GM20431 (cell line): ENCODE data around the gene MVB12B.

Experiments
- in situ Hi-C: fragments of 300-500 bp; cut with MseI, MboI; formaldehyde crosslinking; loops from one replicate; pipeline ENCODE4 v1.15.0; 2020; ENCODE audit warnings: low sequenced_read_pairs; ENCODE audit not compliant: unreplicated experiment

MVB12B gene

DNA sequence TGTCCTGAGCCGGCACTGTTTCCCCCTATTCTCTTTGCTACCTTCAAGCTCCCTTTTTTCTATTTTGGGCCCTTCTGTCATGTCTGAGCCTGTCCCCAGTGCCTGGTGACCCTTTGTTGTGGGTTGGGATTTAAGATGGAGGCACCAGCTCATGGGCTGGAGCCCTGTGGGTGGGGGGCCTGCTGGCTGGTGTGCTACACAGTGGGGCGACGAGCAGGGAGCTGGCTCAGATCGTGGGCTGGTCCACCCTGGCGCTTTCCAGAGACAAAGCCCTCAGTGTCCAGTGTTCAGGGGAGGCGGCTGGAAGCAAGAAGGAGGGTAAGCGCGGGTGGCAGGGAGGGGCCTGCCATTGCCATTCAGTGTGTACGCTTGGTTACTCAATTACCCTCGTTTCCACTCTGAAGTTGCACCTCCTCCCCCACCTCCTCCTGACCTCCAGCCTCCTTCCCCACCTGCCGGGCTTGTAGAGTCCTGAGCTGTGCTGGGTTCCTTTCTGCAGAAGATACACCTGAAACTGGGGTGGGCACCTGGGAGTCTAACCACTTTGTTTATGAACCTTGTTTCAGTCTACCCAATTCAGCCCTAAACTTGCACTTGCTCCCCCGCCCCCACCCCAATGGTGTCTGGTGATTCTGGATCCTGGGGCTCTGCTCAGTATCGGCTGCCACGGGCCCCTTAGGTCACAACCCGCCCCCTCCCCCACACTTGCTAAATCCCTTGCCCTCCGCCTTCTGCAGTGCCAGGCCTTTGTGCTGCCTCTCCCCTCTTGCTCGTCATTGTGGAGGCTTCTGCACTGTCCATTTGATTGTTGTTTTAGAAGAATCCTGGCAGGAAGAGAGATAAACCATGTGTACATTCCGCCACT lies 49.9 kb downstream of the MVB12B start:
- in situ Hi-C loops, result no loop called here

DNA sequence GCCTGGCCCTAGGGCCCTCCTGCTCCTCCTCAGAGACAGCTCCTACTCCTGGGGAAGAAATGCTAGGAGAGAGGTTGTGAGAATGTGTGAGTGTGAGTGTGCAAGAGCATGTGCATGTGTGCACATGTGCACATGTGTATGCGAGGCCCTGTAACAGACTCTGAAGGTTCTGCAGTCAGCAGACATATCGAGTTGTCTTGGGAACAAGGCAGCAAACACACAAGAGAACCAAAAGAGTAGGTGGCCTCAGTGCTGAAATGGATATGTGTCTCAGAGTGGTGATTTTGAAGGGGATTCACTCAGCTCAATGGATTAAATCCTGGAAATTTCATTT lies 50.5 kb downstream of the MVB12B start:
- in situ Hi-C loops, result no loop called here

DNA sequence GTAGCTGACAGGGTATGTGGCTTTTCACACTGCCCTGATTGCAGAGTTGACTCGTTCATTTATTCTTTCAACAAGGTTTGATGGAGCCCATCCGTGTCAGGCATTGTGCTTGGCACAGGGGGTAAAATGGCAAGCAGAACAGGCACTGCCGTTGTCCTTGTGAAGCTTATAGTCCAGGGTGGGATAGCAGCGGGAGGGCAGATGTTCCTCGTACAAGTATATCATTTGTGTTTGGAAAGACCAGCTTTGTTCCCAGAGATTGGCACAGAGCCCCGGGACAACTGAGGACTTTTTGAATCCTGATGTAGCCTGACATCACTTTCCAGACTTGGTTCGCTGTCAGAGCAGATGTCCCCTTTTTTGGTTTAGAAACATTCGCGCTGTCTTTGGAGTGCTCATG lies 50.9 kb downstream of the MVB12B start:
- in situ Hi-C loops, result no loop called here

DNA sequence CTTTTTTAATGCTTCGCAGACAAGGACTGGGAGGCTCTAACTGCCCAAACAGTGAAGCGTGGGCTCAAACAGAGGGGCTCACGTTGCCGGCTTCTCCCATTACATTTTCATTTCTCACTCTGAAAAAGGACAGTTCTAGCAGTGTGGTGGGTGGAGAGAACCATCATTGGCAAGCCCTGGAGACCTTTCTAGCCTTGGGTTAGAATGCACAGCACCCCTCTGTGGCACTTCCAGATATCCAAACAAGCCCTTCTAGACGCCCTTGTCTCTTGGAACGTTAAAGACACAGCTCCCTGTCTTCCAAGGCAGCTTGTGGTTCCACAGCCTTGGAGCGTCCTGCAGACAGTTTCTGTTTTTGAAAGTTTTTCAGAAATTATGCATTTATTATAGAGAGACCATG lies 52.1 kb downstream of the MVB12B start:
- in situ Hi-C loops, result no loop called here

DNA sequence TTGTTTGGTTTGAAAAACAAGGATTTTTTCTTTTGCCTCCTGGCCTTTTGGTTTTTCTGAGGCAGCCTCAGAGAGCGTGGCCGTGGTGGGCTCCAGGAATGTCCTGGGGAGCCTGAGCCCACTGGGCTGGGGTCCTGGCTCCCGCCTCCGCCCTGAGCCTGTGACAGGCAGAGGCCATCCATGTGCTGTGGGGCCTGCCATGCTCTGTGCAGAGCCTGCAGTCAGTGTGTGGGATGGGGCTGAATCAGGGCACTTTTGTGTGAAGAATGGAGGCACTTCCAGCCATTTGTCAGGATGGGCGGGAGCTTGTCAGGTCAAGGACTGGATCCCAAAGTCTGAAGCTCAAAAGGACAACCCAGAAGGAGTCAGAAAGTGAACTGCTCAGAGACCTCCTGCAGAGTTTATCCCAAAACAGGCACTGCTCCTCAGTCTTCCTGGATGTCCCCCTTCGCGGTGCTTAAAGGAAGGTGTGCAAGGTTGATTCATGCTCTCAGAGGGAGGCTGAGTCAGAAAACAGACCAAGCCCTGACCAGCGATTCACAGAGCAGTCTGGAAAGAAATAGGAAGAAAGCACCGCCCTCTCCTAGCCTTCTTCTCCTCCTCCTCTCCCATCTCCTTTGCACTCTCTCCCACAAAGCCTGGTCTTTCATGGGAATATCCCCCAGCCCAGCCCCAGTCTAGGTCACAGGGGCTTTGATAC lies 53.2 kb downstream of the MVB12B start:
- in situ Hi-C loops, result no loop called here

DNA sequence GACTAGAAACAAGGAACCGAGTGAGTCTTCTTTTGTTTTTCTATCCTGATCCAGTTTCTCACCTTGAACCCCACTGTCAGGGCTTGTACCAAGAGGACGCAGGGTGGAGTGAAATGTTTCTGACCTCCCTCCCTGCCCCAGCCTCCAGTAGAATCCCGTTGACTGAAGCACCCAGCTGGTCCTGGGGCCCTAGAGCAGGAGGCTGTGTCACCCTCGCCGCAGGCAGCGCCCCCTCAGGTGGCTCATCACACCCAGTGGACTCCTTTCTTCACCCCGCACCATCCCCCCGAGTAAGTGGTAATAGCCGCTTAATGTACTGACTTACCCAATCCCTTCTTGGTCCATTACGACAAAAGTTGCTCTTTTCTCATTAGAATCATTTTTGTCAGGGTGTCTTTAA lies 53.8 kb downstream of the MVB12B start:
- in situ Hi-C loops, result no loop called here

DNA sequence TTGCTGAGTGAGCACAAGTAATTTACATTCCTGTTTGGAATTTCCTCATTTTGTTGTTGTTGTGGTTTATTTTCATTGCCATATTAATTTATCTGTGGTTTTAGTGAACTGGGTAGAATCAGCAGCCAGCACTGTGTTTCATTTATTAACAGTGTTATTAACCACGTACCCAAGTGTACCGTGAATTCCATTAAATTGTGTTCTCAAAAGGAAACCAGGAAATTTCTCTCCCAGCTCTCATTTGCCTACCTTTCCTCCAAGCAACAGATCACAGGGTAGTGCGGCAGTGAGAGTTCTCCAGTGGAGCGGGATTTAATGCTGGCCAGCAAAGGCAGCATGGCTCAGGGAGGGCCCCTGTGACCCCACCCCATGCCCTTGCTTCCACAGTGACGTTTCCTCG lies 54.6 kb downstream of the MVB12B start:
- in situ Hi-C loops, result no loop called here

DNA sequence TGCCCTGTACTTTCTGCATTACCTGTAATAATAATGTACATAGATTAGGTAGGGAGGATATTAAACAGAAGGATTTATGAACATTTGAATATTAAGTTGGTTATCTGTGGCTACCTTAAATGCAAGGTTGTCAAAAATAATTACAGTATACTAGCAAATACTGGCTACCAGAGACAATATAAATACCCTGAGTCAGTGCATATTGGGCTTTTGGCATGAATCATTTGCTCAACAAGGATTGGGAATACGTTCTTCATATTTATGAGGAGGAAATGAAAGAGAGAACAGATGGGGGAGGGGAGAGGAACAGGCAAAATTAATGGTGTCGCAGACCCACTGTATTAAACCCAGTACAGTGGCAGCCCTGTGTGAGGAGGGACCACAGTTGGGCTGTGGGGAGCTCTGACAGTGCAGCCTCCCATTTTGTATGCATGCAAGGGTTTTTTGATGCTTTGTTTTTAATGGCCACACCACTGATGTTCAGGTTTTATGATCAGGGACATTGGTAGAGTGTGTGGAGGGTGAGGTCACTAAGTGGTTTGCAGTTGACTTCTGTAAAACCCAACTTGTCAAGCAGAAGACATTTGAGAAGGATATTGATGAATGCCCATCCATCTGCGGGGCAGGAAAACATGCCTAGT lies 56.9 kb downstream of the MVB12B start:
- in situ Hi-C loops, result no loop called here

DNA sequence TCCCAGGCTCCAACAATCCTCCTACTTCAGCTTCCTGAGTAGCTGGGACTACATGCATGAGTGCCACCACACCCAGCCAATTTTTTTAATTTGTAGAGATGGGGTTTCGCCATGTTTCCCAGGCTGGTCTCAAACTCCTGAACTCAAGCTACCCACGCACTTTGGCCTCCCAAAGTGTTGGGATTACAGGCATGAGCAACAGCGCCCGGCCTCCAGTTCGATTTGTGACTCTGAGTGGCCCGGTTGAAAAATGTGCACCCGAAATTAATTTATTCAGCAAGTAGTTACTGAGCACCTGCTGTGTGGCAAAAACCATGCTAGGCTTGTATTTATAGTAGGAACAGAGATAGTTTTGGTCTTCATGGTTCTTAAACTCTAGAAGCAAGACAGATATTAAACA lies 58.3 kb downstream of the MVB12B start:
- in situ Hi-C loops, result no loop called here

DNA sequence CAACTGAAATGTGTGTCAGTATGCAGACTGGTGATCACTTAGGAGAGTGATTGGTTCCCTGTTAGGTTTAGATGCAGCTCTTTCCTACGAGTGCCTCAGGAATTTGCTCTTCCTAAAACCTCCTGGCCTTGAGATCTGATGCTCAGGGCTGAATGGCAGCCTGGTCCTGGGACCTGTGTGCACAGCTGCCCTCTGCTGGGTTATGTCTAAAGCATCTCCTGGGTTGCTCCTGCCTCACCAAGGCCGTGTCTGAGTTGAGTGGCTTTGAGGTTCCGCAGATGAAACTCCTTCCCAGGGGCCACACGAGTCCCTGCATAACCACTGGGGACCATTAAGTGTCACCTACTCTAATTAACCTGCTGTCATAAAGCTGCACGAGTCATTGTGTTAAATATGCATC lies 59.5 kb downstream of the MVB12B start:
- in situ Hi-C loops, result no loop called here

DNA sequence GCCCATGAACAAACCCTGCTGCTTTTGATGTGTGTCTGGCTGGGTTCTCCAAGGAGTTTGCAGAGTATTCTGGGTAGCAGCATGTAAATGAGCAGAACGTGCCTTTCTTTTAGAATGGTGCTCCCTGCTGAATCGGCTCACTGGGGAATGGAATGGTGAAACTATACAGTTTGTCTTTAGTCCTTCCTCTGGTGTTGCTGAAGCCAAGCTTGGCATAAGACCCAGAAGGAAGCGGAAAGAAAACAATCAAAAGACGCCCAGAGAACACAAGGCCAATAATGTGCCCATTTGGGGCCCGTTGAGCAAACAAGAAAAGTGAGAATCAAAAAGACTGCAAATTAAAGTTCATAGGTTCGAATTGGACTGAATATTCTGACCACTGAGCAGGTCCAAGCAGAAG lies 60.1 kb downstream of the MVB12B start:
- in situ Hi-C loops, result no loop called here

DNA sequence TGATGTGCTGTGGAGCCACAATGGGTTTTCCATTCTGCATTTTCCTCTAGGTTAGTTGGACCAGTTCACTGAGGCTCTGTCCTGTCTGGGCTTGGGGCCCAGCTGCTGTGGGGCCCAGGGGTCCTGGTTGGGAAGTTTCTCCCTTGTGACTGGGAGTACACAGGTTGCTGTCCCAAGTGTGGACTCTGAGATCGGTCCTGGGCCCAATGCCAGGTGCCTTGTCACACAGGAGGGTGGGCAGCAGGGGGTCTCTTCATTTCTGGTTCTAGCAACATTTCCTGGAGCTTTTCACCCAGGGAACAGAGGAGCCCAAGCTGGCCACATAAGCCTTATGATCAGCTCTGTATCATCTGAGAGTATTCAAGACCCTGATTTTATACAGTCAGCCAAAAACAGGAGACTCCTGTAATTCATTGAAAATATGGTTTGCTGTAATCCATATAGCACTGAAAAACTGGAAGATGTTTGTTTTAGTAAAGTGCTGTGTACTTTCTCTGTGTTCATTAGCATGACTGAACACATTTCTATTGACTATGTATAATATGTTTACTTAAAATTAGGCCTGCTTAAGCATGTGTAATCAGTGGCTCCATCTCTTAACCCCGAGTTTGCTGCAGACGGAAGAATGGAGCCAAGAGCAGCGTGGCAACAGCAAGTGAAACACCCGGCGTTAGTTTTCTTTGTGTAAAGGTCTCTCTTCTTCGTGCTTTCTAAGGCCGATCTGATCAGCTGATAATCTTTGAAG lies 62.5 kb downstream of the MVB12B start:
- in situ Hi-C loops, result no loop called here

DNA sequence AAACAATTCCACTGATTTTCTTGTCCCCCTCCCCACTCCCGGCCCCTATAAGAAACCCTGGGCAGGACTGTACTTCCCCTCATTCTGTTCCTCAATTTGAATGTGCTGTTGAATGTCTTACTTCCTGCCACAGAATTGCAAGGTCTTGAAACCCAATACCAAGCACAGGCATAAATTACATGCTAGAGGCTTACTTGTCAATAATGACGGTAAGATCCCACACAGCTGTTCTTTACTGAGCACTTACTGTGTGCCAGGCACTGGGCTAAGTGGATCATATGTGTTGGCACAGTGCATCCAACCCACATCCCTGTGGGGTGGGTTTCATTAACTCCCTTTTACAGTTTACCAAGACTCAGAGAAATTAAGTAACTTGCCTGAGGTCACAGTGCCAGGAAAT lies 63.4 kb downstream of the MVB12B start:
- in situ Hi-C loops, result no loop called here

DNA sequence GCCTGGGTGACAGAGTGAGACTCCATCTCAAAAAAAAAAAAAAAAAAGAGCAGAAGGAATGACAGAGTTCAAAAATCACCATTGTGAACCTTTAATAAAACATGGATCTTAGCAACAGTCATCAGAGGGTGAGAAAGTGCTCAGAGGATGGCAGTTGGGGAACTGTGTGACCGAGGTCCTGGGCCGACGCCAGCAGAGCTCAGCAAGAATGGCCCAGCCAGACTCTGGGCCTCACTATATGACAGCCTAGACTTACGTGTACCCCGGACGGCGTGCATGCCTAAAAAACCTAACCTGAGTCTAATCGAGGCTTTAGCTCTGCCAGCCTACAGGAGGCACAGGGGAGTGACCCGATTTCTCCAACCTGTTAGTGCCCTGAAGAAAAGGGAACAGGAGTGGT lies 64.3 kb downstream of the MVB12B start:
- in situ Hi-C loops, result no loop called here

DNA sequence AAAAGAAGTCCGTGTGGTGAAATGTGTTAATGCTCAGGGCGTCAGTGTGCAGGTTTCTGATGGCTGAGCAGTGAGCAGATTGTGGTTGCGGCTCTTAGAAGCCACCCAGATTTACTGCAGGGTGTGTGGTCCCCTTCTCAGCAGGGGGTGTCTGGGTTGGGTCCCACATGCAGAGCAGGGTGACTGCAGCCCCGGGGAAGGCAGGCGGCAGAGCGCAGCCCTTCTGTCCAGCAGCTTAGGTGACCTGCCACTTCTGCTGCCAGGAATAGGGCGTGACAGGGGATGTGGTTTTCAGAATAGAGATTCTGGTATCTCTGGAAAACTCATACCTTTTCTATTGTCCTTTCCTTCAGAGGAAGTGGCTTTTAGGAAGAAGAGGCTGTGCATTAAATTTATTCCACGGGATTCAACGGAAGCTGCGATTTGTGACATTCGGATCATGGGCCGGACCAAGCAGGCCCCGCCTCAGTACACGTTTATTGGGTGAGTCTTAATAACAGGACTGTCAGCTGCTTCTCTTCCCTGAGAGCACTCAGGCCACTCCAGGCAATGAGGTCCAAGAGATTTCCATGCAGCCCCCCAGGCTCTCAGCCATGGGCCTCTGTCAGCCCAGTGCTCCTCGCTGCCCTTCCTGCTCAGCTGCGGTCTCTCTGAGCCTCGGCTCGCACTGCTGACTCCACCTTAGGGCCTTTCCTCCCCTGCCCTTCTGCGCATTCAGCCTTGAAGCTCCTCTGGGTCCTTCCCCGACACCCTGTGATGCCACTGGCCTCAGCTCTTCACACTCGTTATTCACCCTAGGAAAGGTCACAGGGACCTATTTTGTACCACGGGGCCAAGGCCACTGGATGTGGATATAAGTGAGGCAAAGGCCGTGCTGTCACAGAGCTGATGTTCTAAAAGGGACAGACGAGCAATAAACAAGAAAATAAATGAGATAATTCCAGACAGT lies 65.4 kb downstream of the MVB12B start:
- in situ Hi-C loops, result no loop called here

DNA sequence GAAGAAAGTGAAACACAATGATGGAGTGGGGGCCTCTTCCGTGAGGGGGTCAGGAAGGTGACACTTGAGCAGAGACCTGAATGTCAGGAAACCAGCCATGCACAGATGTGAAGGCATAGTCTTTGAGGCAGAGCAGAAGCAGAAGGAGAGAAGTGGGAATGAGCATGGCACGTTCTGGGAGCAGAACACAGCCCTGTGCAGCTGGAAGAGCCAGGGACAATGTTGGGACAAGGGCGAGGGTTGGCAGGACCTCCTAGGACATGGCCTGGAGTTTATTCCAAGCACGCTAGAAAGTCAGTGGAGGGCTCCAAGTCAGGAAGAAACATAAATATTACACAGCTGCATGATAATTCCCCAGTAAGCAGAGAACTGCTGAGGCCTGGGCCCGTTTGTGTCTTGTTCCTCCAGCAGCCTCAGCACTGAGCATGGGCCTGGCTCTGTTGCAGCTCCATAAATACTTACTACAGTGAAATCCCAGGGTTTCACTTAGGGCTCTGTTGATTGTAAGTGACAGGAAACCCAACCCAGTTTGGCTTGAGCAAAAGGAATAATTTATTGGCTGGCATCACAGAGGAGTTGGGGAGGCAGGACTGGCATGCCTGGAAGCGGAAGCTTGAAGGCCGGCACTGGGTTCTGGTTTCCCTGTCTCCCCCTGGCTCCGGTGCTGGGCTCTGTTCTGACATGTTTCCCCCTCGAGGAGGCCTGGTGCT lies 66.2 kb downstream of the MVB12B start:
- in situ Hi-C loops, result no loop called here

DNA sequence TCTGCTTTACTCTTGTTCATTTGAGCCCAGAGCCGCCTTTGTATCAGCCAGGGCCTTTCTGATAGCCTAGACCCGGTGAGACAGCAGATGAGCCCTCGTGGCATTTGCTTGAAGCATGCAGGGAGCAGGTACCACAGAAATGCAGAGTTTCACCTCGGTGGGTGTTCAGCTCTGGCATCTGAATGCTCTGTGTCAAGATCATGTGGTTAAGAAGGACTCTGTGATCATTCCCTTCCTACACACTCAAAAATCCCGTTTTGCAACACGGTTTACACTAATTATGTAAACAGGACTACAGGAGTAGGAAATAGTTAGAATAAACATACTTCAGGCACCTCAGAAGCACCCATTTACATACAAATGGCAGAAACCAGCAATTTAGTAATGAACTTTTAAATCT lies 67.2 kb downstream of the MVB12B start:
- in situ Hi-C loops, result no loop called here

DNA sequence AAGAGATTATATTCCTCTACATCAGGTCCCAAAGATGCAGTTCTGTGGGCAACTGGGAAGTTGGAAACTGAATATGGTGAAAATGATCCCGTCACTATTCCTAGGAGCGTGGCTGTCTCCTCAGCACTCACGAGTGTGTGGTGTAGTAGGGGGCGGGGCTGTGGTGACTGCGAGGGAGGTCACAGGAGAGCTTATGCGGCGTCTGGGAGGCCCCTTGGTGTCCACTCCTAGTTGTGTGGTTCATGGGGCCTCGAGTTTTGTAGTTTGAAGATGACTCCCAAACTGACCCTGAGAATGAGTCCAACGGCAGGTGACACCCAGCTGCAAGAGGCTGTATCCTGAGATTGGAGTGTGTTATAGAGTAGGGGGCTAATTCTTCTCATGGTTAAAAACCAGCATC lies 68.2 kb downstream of the MVB12B start:
- in situ Hi-C loops, result no loop called here
